ENCODE results near the gene ATAT1. TPM values are rescaled to one million over a fixed set of nuclear protein-coding genes. Genes with fewer than 3 reads are reported as not detected.
A peak's percentile ranks its signal among the peaks of the same experiment; 100 is the strongest.

ATAT1 gene
- polyA plus RNA-seq, 1 donor from 2014 or later = 70.4 TPM

DNA sequence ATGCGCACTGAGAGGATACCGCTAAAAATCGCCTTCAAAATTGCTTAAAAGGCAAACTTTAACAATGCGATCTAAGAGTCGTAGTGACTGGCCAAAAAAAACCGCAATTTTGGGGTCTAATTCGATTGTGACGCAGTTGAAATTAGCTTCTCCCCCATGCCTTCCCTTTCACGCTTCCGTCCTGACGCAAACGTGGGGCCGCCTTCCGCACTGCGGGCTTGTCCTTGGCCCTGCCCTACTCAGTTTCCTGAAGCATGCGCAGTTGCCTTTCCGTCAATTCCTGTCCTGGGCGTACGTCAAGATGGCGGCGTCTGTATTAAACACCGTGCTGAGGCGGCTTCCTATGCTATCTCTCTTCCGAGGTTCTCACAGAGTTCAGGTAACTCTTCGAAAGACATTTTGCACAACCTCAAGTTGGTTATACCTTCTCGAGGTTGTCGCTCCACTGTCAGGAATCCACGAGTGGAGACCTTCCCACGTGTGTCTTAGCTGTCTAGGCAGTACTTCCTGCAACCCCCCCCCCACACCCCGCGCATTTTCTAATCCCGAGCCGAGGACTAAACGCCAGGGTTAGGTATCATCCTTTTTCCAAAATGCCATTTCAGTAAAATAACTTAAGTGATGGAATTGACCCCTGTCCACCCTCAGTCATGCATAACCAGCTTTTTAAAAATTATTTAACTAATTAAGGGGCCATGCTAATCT is 9.0 kb upstream of the ATAT1 start, which contains the start of gene MRPS18B:
MRPS18B (plus strand) TSS at position 276 of the 705 bp plus-strand sequence; CDS start at position 302, 26 bp downstream.
- H3K9me3 ChIP-seq (ENCODE audit: low read length) = no peaks in the 10 kb centered on the region
- peak within 1 kb of the TSS; percentile 38 for H2AFZ ChIP-seq (ENCODE audit: low read depth, low read length)
- peaks cover 9% of the 10 kb centered on the region for H3K36me3 ChIP-seq (ENCODE audit: insufficient read depth, low read length)
- H3K4me2 ChIP-seq (ENCODE audit: low read length) = peak within 1 kb of the TSS; percentile 81
- peak within 1 kb of the TSS; percentile 99 for H3K9ac ChIP-seq (ENCODE audit: low read length)
- H3K4me3 ChIP-seq (ENCODE audit: low read length) = peak within 1 kb of the TSS; percentile 83
- H3K79me2 ChIP-seq (replicated peaks; ENCODE audit: insufficient read depth, low read length) = peaks cover 50% of the 10 kb centered on the region
- no peaks in the 10 kb centered on the region for H3K27me3 ChIP-seq (ENCODE audit: insufficient read depth, low read depth, low read length)
- TF ChIP-seq EP300 (conservative IDR thresholded peaks at IDR 0.05; ENCODE audit: poor library complexity, severe bottlenecking) = no peak
- peak; percentile 41 for TF ChIP-seq RAD21 (conservative IDR thresholded peaks at IDR 0.05)
- peak; percentile 96 for TF ChIP-seq POLR2AphosphoS5 (IDR thresholded peaks at IDR 0.05)
- TF ChIP-seq EZH2 (IDR thresholded peaks at IDR 0.05; ENCODE audit: borderline replicate concordance, insufficient read depth, low read length, poor library complexity, severe bottlenecking) = no peak
- TF ChIP-seq, protein P1, sequence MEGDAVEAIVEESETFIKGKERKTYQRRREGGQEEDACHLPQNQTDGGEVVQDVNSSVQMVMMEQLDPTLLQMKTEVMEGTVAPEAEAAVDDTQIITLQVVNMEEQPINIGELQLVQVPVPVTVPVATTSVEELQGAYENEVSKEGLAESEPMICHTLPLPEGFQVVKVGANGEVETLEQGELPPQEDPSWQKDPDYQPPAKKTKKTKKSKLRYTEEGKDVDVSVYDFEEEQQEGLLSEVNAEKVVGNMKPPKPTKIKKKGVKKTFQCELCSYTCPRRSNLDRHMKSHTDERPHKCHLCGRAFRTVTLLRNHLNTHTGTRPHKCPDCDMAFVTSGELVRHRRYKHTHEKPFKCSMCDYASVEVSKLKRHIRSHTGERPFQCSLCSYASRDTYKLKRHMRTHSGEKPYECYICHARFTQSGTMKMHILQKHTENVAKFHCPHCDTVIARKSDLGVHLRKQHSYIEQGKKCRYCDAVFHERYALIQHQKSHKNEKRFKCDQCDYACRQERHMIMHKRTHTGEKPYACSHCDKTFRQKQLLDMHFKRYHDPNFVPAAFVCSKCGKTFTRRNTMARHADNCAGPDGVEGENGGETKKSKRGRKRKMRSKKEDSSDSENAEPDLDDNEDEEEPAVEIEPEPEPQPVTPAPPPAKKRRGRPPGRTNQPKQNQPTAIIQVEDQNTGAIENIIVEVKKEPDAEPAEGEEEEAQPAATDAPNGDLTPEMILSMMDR (IDR thresholded peaks at IDR 0.05; ENCODE audit: poor library complexity, severe bottlenecking) = no peak
- TF ChIP-seq MXI1 (conservative IDR thresholded peaks at IDR 0.05; ENCODE audit: poor library complexity, severe bottlenecking) = peak; percentile 99
- peak; percentile 88 for TF ChIP-seq TAF1 (IDR thresholded peaks at IDR 0.05; ENCODE audit: low read depth)
- TF ChIP-seq SMC3 (conservative IDR thresholded peaks at IDR 0.05; ENCODE audit: poor library complexity) = no peak
- TF ChIP-seq, protein P2, sequence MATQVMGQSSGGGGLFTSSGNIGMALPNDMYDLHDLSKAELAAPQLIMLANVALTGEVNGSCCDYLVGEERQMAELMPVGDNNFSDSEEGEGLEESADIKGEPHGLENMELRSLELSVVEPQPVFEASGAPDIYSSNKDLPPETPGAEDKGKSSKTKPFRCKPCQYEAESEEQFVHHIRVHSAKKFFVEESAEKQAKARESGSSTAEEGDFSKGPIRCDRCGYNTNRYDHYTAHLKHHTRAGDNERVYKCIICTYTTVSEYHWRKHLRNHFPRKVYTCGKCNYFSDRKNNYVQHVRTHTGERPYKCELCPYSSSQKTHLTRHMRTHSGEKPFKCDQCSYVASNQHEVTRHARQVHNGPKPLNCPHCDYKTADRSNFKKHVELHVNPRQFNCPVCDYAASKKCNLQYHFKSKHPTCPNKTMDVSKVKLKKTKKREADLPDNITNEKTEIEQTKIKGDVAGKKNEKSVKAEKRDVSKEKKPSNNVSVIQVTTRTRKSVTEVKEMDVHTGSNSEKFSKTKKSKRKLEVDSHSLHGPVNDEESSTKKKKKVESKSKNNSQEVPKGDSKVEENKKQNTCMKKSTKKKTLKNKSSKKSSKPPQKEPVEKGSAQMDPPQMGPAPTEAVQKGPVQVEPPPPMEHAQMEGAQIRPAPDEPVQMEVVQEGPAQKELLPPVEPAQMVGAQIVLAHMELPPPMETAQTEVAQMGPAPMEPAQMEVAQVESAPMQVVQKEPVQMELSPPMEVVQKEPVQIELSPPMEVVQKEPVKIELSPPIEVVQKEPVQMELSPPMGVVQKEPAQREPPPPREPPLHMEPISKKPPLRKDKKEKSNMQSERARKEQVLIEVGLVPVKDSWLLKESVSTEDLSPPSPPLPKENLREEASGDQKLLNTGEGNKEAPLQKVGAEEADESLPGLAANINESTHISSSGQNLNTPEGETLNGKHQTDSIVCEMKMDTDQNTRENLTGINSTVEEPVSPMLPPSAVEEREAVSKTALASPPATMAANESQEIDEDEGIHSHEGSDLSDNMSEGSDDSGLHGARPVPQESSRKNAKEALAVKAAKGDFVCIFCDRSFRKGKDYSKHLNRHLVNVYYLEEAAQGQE (IDR thresholded peaks at IDR 0.05; ENCODE audit: borderline replicate concordance) = peak; percentile 96
- no peaks in the 10 kb centered on the region for H3K9me2 ChIP-seq (ENCODE audit: insufficient read depth, low read length)
- peak within 1 kb of the TSS; percentile 100 for H3K27ac ChIP-seq (ENCODE audit: low read length)
- no peaks in the 10 kb centered on the region for H4K20me1 ChIP-seq (ENCODE audit: insufficient read depth)
- peaks cover 8% of the 10 kb centered on the region for H3F3A ChIP-seq (ENCODE audit: insufficient read depth, low read length, poor library complexity, severe bottlenecking)

DNA sequence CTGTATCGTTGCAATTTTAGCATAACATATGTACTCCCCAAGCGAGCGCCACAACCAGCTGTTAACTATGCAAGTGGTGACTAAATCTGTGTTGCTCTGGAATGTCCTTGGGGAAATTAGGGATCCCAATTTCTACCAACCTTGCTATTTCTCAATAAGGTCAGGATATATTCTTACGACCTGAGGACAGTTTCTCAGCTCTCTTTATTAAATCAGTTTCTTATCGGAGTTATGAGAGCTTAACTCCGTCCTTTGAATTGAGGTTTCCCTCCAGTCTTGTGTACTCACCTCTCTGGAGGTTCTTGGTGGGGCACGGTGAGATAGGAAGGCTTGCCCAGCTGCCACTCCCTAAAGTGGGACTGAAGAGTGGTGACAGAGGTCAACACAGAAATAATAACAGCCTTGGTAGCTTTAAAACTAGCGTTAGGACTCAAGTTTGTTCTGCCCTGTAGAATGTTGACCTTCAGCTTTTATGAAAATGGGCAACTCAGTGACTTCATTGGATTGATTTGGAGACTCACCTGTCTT is 8.3 kb upstream of the ATAT1 start:
- Histone ChIP-seq H3K4me3 (ENCODE audit: low read length) (peak overlapping the region; percentile 83), H3K9me2 (ENCODE audit: insufficient read depth, low read length) (no peaks in the 10 kb centered on the region), H3K27ac (ENCODE audit: low read length) (peak overlapping the region; percentile 84), H3K9ac (ENCODE audit: low read length) (peak overlapping the region; percentile 80), H4K20me1 (ENCODE audit: insufficient read depth) (no peaks in the 10 kb centered on the region), H3F3A (ENCODE audit: insufficient read depth, low read length, poor library complexity, severe bottlenecking) (peaks cover 8% of the 10 kb centered on the region), H3K4me2 (ENCODE audit: low read length) (peak overlapping the region; percentile 69), H2AFZ (ENCODE audit: low read depth, low read length) (peak overlapping the region; percentile 38), H3K36me3 (ENCODE audit: insufficient read depth, low read length) (peaks cover 9% of the 10 kb centered on the region), H3K9me3 (ENCODE audit: low read length) (no peaks in the 10 kb centered on the region), H3K79me2 (replicated peaks; ENCODE audit: insufficient read depth, low read length) (peaks cover 47% of the 10 kb centered on the region), H3K27me3 (ENCODE audit: insufficient read depth, low read depth, low read length) (no peaks in the 10 kb centered on the region)
- no peak for TF ChIP-seq MXI1 (conservative IDR thresholded peaks at IDR 0.05; ENCODE audit: poor library complexity, severe bottlenecking)
- TF ChIP-seq EZH2 (IDR thresholded peaks at IDR 0.05; ENCODE audit: borderline replicate concordance, insufficient read depth, low read length, poor library complexity, severe bottlenecking) = no peak
- TF ChIP-seq, protein P1 (IDR thresholded peaks at IDR 0.05; ENCODE audit: poor library complexity, severe bottlenecking) = no peak
- TF ChIP-seq POLR2AphosphoS5 (IDR thresholded peaks at IDR 0.05) = no peak
- no peak for TF ChIP-seq EP300 (conservative IDR thresholded peaks at IDR 0.05; ENCODE audit: poor library complexity, severe bottlenecking)
- TF ChIP-seq, protein P2 (IDR thresholded peaks at IDR 0.05; ENCODE audit: borderline replicate concordance) = no peak
- TF ChIP-seq TAF1 (IDR thresholded peaks at IDR 0.05; ENCODE audit: low read depth) = no peak
- TF ChIP-seq SMC3 (conservative IDR thresholded peaks at IDR 0.05; ENCODE audit: poor library complexity) = no peak
- TF ChIP-seq RAD21 (conservative IDR thresholded peaks at IDR 0.05) = no peak

Measured in neural cell (in vitro differentiated cells).